Measurements from ENCODE around the gene AGAP4.
"Not testable (repeated sequence)": the region's sequence is repeated elsewhere in the genome, so short reads cannot be mapped to it uniquely, and the experiment has no call there.

AGAP4 gene

DNA sequence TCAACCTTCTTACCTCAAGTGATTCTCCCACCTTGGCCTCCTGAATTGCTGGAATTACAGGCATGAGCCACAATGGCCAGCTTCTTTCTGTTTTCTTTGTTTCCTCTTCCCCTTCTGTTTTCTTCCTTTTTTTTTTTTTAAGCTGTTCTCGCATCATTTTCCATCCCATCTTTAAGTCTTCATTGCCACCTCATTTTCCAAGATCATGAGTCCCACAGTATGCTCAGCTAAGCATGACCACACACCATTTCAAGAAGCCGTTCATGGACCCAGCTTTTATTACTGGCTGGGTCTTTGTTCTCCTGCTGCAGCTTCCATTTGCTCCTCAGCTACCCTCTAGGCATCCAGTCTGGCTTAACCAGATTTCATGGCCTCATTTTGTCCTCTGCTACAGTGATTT, 52.5 kb downstream of the AGAP4 start:
- not testable (repeated sequence) for H3K27ac ChIP-seq (ENCODE audit: low read depth in 2 of 2, low read length in 2 of 2); H3K4me1 ChIP-seq (ENCODE audit: control insufficient read depth in 2 of 2, insufficient read depth in 2 of 2, low read length in 2 of 2); H3K36me3 ChIP-seq (ENCODE audit: control insufficient read depth in 2 of 2, insufficient read depth in 2 of 2, low read length in 2 of 2); H3K9ac ChIP-seq (ENCODE audit: low read depth in 1 of 2, low read length in 2 of 2); H3K4me3 ChIP-seq (ENCODE audit: low read length in 2 of 2); H3K27me3 ChIP-seq (ENCODE audit: control insufficient read depth in 2 of 2, insufficient read depth in 2 of 2, low read length in 2 of 2); H3K9me3 ChIP-seq (ENCODE audit: control insufficient read depth in 2 of 2, low read length in 2 of 2)

DNA sequence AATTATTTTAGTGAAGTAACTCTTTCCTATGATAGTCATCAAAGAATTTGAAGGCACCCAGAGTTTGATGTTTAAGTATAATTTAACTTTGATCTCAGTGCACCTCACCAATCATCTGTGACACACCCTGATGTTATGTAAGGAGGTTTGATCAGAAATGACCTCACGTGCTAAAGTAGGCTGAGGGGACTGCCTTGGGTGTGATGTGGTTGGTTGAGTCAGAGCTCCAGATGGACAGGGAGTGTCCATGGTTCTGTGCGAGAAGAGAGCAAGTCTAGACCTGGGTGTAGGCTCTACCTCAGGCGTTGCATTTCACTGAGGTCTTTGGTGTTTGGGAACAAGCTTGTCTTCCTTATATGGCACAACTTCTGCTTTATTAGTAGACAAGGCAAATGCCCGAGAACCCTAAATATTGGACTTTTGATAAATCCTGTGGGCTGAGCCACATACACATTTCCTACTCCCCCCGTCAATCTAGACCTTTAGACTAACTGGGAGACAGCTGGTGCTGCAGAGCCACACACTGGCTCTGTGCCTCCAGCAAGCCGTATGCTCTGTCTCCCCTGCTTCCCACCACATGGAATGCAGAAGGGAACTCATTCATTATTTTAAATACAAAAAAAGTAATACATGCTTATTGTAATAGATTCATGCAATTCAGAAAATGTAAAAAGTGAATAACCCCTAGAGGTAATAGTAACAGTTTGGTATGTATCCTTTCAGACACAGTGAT, 56.4 kb downstream of the AGAP4 start:
- peaks cover 8 to 13% of the 10 kb centered on the region in 2 donors for H3K36me3 ChIP-seq (ENCODE audit: control insufficient read depth in 2 of 2, insufficient read depth in 2 of 2, low read length in 2 of 2)
- H3K4me3 ChIP-seq (ENCODE audit: low read length in 2 of 2); H3K4me1 ChIP-seq (ENCODE audit: control insufficient read depth in 2 of 2, insufficient read depth in 2 of 2, low read length in 2 of 2); H3K9me3 ChIP-seq (ENCODE audit: control insufficient read depth in 2 of 2, low read length in 2 of 2); H3K9ac ChIP-seq (ENCODE audit: low read depth in 1 of 2, low read length in 2 of 2); H3K27ac ChIP-seq (ENCODE audit: low read depth in 2 of 2, low read length in 2 of 2); H3K27me3 ChIP-seq (ENCODE audit: control insufficient read depth in 2 of 2, insufficient read depth in 2 of 2, low read length in 2 of 2): not testable (repeated sequence)

DNA sequence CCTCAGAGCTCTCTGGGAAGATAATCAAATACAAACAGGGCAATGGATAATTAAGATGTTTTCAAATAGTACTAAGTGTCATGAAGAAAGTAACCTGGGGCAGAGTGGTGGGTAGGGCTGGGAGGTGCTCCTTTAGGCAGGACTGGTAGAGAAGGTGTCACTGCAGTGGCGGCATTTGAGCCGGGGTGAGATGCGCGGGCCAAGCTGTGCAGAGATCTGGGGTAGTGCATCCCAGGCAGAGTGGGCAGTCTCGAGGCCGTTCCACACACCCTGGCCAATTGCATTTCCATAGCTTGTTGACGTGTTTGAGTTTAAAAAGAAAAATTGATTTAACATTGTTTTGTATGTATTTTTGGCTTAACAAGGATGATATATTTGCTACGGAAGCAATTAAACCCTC, 57.3 kb downstream of the AGAP4 start:
- H3K27ac ChIP-seq (ENCODE audit: low read depth in 2 of 2, low read length in 2 of 2); H3K4me3 ChIP-seq (ENCODE audit: low read length in 2 of 2); H3K9ac ChIP-seq (ENCODE audit: low read depth in 1 of 2, low read length in 2 of 2); H3K9me3 ChIP-seq (ENCODE audit: control insufficient read depth in 2 of 2, low read length in 2 of 2); H3K27me3 ChIP-seq (ENCODE audit: control insufficient read depth in 2 of 2, insufficient read depth in 2 of 2, low read length in 2 of 2); H3K4me1 ChIP-seq (ENCODE audit: control insufficient read depth in 2 of 2, insufficient read depth in 2 of 2, low read length in 2 of 2): not testable (repeated sequence)
- peaks cover 11 to 17% of the 10 kb centered on the region in 2 donors for H3K36me3 ChIP-seq (ENCODE audit: control insufficient read depth in 2 of 2, insufficient read depth in 2 of 2, low read length in 2 of 2)

DNA sequence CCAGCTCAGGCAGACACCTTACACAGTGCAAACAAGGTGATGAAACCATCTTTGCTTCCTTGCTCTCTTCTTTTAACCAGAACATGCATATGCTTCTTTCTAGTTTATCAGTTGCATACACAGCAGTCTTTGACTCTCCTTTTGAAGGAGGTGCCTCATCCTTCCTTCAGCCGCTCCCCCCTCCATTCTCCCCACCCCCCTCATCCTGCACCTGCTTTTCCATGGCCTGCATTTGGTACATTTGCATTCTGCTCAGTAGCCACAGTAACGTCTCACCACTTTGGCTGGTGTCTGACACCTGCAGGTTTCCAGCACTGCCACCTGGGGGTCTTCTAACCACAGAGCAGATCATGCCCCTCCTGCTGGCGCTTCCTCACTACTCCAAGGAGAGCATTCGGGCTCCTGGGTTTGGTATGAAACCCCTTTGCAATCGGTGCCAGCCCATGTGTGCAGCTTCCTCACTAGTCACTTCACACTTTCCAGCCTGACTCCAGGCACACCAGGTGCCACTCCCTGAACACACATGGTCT, 60.0 kb downstream of the AGAP4 start:
- H3K27ac ChIP-seq (ENCODE audit: low read depth in 2 of 2, low read length in 2 of 2); H3K27me3 ChIP-seq (ENCODE audit: control insufficient read depth in 2 of 2, insufficient read depth in 2 of 2, low read length in 2 of 2); H3K4me3 ChIP-seq (ENCODE audit: low read length in 2 of 2); H3K9ac ChIP-seq (ENCODE audit: low read depth in 1 of 2, low read length in 2 of 2); H3K9me3 ChIP-seq (ENCODE audit: control insufficient read depth in 2 of 2, low read length in 2 of 2); H3K4me1 ChIP-seq (ENCODE audit: control insufficient read depth in 2 of 2, insufficient read depth in 2 of 2, low read length in 2 of 2): not testable (repeated sequence)
- peaks cover 14 to 22% of the 10 kb centered on the region in 2 donors for H3K36me3 ChIP-seq (ENCODE audit: control insufficient read depth in 2 of 2, insufficient read depth in 2 of 2, low read length in 2 of 2)

DNA sequence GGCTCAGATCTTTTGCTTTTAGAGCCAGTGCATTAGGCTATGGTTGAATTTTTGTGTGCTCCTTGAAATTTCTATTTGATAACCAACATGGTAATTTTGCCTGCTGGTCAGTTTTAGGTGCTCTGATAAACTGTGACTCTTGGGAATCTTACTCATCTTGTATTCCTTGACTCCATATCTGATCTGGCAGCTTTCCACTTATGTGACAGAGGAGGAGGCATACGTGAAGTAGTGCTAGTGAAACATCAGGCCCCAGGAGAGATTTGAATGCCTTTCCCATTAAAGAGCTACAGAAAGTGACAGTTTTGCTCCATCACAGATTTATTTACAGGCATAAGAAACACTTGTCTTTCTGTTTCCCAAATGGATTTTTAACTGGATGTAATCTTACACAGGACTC, 61.1 kb downstream of the AGAP4 start:
- peaks cover 14 to 19% of the 10 kb centered on the region in 2 donors for H3K36me3 ChIP-seq (ENCODE audit: control insufficient read depth in 2 of 2, insufficient read depth in 2 of 2, low read length in 2 of 2)
- H3K4me1 ChIP-seq (ENCODE audit: control insufficient read depth in 2 of 2, insufficient read depth in 2 of 2, low read length in 2 of 2); H3K4me3 ChIP-seq (ENCODE audit: low read length in 2 of 2); H3K9ac ChIP-seq (ENCODE audit: low read depth in 1 of 2, low read length in 2 of 2); H3K27me3 ChIP-seq (ENCODE audit: control insufficient read depth in 2 of 2, insufficient read depth in 2 of 2, low read length in 2 of 2); H3K27ac ChIP-seq (ENCODE audit: low read depth in 2 of 2, low read length in 2 of 2); H3K9me3 ChIP-seq (ENCODE audit: control insufficient read depth in 2 of 2, low read length in 2 of 2): not testable (repeated sequence)

Measured in mucosa of rectum (tissue), 2 donors.